Measurements from ENCODE around the gene PBXIP1. TPM values are rescaled to one million over a fixed set of nuclear protein-coding genes. Genes with fewer than 3 reads are reported as not detected.

Gene PBXIP1
- 16.6 TPM for polyA plus RNA-seq (2012; ENCODE audit: insufficient read length, low read depth)

GRCh38 chr1:154955718-154956543, at the start of gene PBXIP1:
Gene PBXIP1, minus strand, starts transcription at chr1:154956099. Its CDS starts 2,378 bp downstream, at chr1:154953721.
- TF ChIP-seq TAF1 (IDR thresholded peaks at IDR 0.05; ENCODE audit: borderline replicate concordance, insufficient read depth, low read length) (no peak), REST (IDR thresholded peaks at IDR 0.05; ENCODE audit: insufficient read depth in 1 of 2, low read depth in 2 of 2, low read length in 2 of 2) (no peak), FOXP2 (optimal IDR thresholded peaks at IDR 0.05; ENCODE audit: borderline replicate concordance, extremely low read depth, extremely low read length, insufficient read depth) (no peak), POLR2AphosphoS5 (IDR thresholded peaks at IDR 0.05; ENCODE audit: low read depth, low read length) (no peak), SIN3A (IDR thresholded peaks at IDR 0.05; ENCODE audit: borderline replicate concordance, insufficient read depth, low read length) (no peak)

GRCh38 chr1:155005076-155006011, 49.4 kb upstream of the PBXIP1 start:
- TF ChIP-seq FOXP2 (optimal IDR thresholded peaks at IDR 0.05; ENCODE audit: borderline replicate concordance, extremely low read depth, extremely low read length, insufficient read depth) = no peak
- TF ChIP-seq REST (IDR thresholded peaks at IDR 0.05; ENCODE audit: insufficient read depth in 1 of 2, low read depth in 2 of 2, low read length in 2 of 2) = no peak
- TF ChIP-seq POLR2AphosphoS5 (IDR thresholded peaks at IDR 0.05; ENCODE audit: low read depth, low read length) = no peak
- TF ChIP-seq SIN3A (IDR thresholded peaks at IDR 0.05; ENCODE audit: borderline replicate concordance, insufficient read depth, low read length) = no peak
- TF ChIP-seq TAF1 (IDR thresholded peaks at IDR 0.05; ENCODE audit: borderline replicate concordance, insufficient read depth, low read length) = no peak

- TF ChIP-seq FOXP2 (optimal IDR thresholded peaks at IDR 0.05; ENCODE audit: borderline replicate concordance, extremely low read depth, extremely low read length, insufficient read depth) (no peak), SIN3A (IDR thresholded peaks at IDR 0.05; ENCODE audit: borderline replicate concordance, insufficient read depth, low read length) (no peak), TAF1 (IDR thresholded peaks at IDR 0.05; ENCODE audit: borderline replicate concordance, insufficient read depth, low read length) (no peak), REST (IDR thresholded peaks at IDR 0.05; ENCODE audit: insufficient read depth in 1 of 2, low read depth in 2 of 2, low read length in 2 of 2) (no peak), POLR2AphosphoS5 (IDR thresholded peaks at IDR 0.05; ENCODE audit: low read depth, low read length) (no peak)
Observed at GRCh38 chr1:155004352-155005075, 48.6 kb upstream of the PBXIP1 start.

- TF ChIP-seq REST (IDR thresholded peaks at IDR 0.05; ENCODE audit: insufficient read depth in 1 of 2, low read depth in 2 of 2, low read length in 2 of 2) (0 out of 4 replicates have a peak, but pooled peaks of 1 of the 2 experiments have one; percentile 6), SIN3A (IDR thresholded peaks at IDR 0.05; ENCODE audit: borderline replicate concordance, insufficient read depth, low read length) (no peak), FOXP2 (optimal IDR thresholded peaks at IDR 0.05; ENCODE audit: borderline replicate concordance, extremely low read depth, extremely low read length, insufficient read depth) (no peak), TAF1 (IDR thresholded peaks at IDR 0.05; ENCODE audit: borderline replicate concordance, insufficient read depth, low read length) (no peak), POLR2AphosphoS5 (IDR thresholded peaks at IDR 0.05; ENCODE audit: low read depth, low read length) (no peak)
Observed at GRCh38 chr1:155003766-155004351, 48.0 kb upstream of the PBXIP1 start.
